ENCODE data around the gene CCDC187. TPM values are rescaled to one million over a fixed set of nuclear protein-coding genes. Genes with fewer than 3 reads are reported as not detected.

CCDC187 gene
- total RNA-seq, 1 donor from 2014 or later: not detected

- Histone ChIP-seq H3K9me3 (no peaks in the 10 kb centered on the region), H3K27ac (no peak overlapping the region), H3K36me3 (no peaks in the 10 kb centered on the region), H3K27me3 (no peaks in the 10 kb centered on the region), H3K4me3 (no peak overlapping the region), H3K4me1 (peaks cover 6% of the 10 kb centered on the region)
- intact Hi-C loops (cut with DNase I): no loop called here
- DNase-seq (ENCODE audit: extremely low spot score in 2 of 2): no peak
- TF ChIP-seq CTCF (IDR thresholded peaks at IDR 0.05) (no peak), POLR2AphosphoS5 (IDR thresholded peaks at IDR 0.05; ENCODE audit: insufficient read depth in 1 of 2, low read depth in 1 of 2) (no peak), POLR2A (IDR thresholded peaks at IDR 0.05) (no peak)
These were observed 4.8 kb downstream of the CCDC187 start for GRCh38 chr9:136299116-136299515.

GRCh38 chr9:136297766-136298735, 5.8 kb downstream of the CCDC187 start:
- Histone ChIP-seq H3K36me3 (no peaks in the 10 kb centered on the region), H3K4me3 (no peak overlapping the region), H3K27ac (no peak overlapping the region), H3K27me3 (no peaks in the 10 kb centered on the region), H3K9me3 (no peaks in the 10 kb centered on the region), H3K4me1 (peaks cover 6% of the 10 kb centered on the region)
- intact Hi-C loops (cut with DNase I): no loop called here
- TF ChIP-seq POLR2A (IDR thresholded peaks at IDR 0.05) (no peak), POLR2AphosphoS5 (IDR thresholded peaks at IDR 0.05; ENCODE audit: insufficient read depth in 1 of 2, low read depth in 1 of 2) (no peak)
- no peak for DNase-seq (ENCODE audit: extremely low spot score in 2 of 2)

DNA sequence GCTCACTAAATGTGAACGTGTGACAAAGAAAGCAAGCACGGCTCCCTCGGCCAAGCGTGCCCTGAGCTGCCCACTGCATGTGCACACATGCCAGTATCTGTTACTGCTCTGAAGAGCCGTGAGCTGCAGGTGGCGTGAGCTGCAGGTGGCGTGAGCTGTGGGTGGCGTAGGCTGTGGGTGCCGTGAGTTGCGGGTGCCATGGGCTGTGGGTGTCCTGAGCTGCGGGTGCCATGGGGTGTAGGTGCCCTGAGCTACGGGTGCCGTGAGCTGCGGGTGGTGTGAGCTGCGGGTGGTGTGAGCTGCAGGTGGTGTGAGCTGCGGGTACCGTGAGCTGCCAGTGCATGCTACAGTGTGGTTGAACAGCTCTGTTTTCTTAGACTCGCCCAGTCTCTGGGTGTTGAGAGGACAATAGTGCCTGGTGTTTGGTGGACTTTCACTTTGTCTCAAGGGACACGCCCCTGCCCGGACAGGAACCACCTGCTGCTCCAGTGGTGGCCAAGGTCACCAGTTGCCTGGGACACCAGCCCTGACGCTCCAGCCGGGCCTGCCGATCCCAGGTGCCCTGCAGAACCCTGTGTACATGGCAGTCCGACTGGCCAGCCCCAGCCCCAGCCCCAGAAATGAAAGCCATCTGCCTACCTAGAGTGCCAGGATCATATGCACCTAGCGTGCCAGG, 6.7 kb downstream of the CCDC187 start:
- TF ChIP-seq POLR2AphosphoS5 (IDR thresholded peaks at IDR 0.05; ENCODE audit: insufficient read depth in 1 of 2, low read depth in 1 of 2) (no peak), CTCF (IDR thresholded peaks at IDR 0.05) (no peak), POLR2A (IDR thresholded peaks at IDR 0.05) (no peak)
- intact Hi-C loops (cut with DNase I): no loop called here
- H3K4me1 ChIP-seq: peaks cover 6% of the 10 kb centered on the region
- no peak overlapping the region for H3K27ac ChIP-seq
- H3K9me3 ChIP-seq: no peaks in the 10 kb centered on the region
- no peak for DNase-seq (ENCODE audit: extremely low spot score in 2 of 2)
- H3K27me3 ChIP-seq: no peaks in the 10 kb centered on the region
- H3K4me3 ChIP-seq: no peak overlapping the region
- no peaks in the 10 kb centered on the region for H3K36me3 ChIP-seq

GRCh38 chr9:136296434-136297015, 7.4 kb downstream of the CCDC187 start:
- H3K27ac ChIP-seq: no peak overlapping the region
- no peak for DNase-seq (ENCODE audit: extremely low spot score in 2 of 2)
- TF ChIP-seq POLR2A (IDR thresholded peaks at IDR 0.05) (no peak), POLR2AphosphoS5 (IDR thresholded peaks at IDR 0.05; ENCODE audit: insufficient read depth in 1 of 2, low read depth in 1 of 2) (no peak), CTCF (IDR thresholded peaks at IDR 0.05) (no peak)
- peaks cover 6% of the 10 kb centered on the region for H3K4me1 ChIP-seq
- intact Hi-C loops (cut with DNase I): no loop called here
- no peak overlapping the region for H3K4me3 ChIP-seq
- H3K27me3 ChIP-seq: no peaks in the 10 kb centered on the region
- no peaks in the 10 kb centered on the region for H3K36me3 ChIP-seq
- no peaks in the 10 kb centered on the region for H3K9me3 ChIP-seq
